ACHN (cell line): ENCODE data around the gene DIP2C.
"Not testable (repeated sequence)": the region's sequence is repeated elsewhere in the genome, so short reads cannot be mapped to it uniquely, and the experiment has no call there.

Experiments
- DNase-seq: peaks from one replicate; pipeline ENCODE4 v3.0.0-alpha.2; 2015
- in situ Hi-C: cut with HindIII; loops from 2 replicates; pipeline ENCODE4 v1.10.0; 2017; ENCODE audit warnings: low sequenced_read_pairs, low pct_ligation_motif_present, low pct_unique_long_range_greater_than_20kb

Gene DIP2C

DNA sequence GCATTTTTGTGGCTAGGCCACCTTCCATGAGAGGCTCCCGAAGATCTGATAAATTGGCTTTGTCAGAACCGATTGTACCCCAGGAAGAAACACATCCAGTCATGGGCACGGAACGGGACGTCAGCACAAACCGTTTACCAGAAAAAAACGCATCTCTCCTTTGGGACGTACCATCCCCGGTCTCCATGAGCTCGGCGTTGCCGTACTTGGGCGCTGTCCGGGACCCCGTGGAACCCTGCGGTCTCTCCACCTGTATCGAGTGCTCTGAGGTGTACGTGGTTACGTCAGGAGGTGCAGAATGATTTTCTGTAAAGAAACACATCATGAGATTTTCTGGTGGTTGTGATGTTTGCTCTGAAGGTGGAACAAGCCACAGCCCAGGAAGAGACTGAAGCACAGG, 270.6 kb downstream of the DIP2C start:
- no peak for DNase-seq
- in situ Hi-C loops, result no loop called here

DNA sequence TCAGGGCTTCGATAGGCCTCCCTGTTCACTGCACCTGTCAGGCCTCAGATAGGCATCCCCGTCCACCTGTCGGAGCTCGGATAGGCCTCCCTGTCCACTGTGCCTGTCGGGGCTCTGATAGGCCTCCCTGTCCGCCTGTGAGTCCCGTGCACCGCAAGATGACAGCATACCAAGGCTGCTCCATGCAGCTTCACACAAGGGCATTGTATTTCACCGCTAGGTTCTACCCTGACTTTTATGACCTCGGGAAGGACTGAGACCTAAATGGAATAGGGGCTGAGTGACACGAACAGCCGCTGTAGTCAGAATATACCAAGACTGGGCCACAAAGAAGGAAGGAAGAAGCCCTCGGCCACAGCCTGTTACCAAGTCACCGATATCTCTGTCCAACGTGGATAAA, 271.2 kb downstream of the DIP2C start:
- DNase-seq, result no peak
- in situ Hi-C loops, result no loop called here

DNA sequence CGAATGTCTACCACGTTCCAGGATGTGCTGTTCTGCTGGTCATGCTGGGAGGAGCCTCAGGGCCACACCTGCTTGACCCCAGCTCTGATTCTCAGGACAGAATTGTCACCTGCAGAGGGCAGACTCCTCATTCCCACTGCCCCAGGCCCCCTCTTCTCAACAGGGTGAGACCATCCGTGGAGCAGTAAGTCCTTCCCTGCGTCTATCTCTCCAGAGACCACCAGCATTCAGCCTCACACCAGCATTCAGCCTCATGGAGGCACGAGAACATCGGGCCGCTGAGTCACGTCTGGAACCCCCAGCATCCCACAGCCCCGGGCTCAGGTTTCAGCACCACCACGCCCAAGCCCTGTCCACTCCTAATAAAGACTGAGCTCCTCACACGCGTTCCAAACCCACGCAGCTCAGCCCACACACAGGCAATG, 273.4 kb downstream of the DIP2C start:
- DNase-seq, result peak; percentile 9

DNA sequence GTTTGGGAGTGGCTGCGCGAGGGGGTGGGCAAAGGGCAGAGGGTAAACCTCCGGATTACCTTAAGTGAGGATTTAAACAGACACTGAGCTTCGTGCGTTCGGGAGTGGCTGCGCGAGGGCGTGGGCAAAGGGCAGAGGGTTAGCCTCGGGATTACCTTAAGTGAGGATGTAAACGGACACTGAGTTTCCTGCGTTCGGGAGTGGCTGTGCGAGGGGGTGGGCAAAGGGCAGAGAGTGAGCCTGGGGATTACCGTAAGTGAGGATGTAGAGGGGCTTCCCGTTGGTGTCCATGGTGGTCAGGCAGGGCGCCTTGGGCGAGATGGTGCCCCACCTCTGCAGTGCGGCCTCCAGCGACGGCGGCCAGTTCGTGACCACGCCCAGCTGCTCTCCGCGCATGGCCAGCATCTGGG, 275.8 kb downstream of the DIP2C start:
- in situ Hi-C loops, result no loop called here
- no peak for DNase-seq

More for the DNA sequence above, 273.4 kb downstream of the DIP2C start:
- in situ Hi-C loops, result no loop called here

DNA sequence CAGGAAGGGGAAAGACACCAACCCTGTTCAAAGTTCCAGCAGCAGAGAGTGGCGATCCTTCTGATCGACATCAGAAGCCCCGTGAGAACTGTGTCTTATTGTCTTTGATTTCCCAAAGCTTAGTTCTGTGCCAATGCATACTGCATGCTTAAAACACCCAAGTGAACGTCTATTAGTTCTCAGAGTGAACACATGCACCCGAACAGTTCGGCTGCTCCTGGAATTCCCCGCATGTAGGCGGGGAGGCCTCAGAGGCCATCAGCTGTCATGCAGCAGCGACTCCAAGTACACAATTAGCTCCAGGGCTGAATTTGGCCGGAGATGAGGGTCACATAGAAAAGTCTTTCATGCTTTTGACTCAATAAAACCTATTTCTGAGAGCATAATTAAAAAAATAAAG, 277.4 kb downstream of the DIP2C start:
- in situ Hi-C loops, result no loop called here
- DNase-seq, result no peak

DNA sequence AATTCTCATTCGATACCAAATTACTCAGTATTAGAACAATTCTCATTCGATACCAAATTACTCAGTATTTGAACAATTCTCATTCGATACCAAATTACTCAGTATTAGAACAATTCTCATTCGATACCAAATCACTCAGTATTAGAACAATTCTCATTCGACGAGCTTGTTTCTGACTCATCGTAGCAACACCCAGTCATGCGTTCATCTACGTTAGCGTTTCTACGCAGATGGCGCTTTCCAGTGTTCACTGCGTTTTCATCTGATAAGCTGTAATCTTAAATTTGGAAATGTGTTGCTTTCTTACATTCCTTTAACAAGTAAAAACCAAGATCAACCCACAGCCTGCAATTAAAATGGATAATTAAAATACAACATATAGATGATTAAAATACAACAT, 277.9 kb downstream of the DIP2C start:
- in situ Hi-C loops, result no loop called here
- DNase-seq, result no peak

DNA sequence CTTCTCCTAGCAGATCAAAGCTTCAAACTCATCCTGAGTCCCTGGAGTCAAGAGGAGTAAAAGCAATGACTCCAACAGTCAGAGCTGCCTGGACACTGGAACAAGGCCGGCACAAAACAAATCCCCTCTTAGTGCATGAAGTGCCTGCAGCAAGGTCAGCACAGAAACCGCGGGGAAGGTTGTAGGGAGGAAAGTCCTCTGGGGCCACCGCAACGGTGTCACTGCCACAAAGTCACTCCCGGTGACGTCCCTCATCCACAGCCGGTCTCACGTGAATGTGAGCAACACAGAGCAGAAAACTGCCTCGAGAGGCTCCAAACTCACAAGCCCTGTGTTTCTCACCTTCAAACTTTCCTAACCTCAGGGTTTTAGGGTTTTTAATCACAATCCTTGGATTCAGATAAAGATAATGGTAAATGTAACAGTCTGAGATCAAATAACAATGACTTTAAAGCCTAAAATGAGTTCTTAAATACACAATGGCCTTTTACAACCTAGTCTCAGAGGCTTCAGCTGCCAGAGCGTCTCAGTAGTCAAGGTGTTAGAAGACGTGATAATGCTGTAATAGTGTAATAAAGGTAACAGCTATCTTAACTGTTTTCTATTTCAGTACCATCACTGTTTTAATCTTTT, 279.9 kb downstream of the DIP2C start:
- no peak for DNase-seq
- in situ Hi-C loops, result no loop called here

DNA sequence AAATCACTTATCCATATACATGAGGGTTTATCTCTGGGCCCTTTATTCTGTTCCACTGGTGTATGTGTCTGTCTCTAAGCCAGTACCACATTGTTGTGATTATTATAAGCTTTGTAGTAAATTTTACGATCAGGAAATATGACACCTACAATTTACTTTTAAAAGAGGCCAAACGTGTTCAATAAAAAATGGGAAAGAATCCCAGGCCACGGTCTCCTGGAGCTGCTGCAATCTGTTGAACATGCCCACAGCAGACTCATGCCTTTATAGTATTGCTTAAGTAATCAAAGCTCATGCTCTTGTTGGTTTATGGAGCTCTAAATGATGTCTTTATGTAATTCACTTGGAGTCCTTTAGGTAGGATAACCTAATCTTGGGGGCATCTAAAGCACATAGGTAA, 281.2 kb downstream of the DIP2C start:
- no peak for DNase-seq
- in situ Hi-C loops, result no loop called here

DNA sequence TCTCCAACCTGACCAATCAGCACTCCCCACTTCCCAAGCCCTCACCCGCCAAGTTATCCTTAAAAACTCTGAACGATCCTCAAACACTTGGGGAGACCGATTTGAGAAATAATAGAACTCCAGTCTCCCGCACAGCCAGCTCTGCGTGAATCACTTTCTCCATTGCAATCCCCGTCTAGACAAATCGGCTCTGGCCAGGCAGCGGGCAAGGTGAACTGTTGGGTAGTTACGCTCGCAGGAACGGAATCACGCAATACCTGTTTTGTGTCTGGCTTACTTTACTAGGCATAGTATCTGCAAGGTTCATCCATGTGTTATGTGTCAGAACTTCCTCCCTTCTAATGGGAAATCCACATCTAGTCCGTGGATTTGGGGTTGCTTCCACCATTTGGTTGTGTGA, 282.5 kb downstream of the DIP2C start:
- in situ Hi-C loops, result no loop called here
- no peak for DNase-seq

DNA sequence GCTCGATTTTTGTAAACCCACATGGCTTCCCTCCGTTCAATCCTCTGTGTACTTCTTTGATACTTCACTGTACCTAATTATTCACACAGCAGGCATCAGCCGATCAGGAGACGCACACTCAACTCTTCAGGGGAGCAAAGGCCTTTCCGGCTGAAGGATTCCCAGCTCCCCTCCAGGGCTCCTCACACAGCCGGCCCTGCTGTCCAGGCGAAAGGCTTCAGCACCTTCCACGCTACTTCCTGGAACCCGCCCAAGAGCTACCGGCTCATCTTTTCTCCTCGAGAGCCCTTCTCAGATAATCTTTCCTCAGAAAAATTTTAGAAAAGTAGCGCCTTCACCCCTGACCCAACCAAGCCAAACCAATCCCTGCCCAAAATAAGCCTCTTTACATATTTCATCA, 283.8 kb downstream of the DIP2C start:
- in situ Hi-C loops, result no loop called here
- DNase-seq, result no peak

DNA sequence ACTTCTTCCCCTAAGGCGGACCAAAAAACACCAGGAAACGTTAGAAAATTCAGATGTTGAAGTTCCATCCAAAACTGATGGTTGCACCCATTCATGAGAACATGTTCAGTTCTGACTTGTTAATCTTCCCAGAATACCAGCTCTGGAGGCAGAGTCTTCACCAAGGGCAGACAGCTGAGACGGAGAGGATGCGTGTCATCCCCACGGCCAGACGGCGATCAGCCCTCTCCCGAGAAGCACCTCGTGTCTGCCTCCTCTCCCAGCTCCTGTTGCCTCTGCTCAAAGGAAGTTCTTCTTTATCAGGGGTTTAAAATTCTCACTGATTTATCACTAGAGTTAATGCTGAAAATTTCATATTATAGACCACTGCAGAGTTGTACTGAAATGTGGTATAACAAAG, 284.5 kb downstream of the DIP2C start:
- DNase-seq, result no peak
- in situ Hi-C loops, result no loop called here

DNA sequence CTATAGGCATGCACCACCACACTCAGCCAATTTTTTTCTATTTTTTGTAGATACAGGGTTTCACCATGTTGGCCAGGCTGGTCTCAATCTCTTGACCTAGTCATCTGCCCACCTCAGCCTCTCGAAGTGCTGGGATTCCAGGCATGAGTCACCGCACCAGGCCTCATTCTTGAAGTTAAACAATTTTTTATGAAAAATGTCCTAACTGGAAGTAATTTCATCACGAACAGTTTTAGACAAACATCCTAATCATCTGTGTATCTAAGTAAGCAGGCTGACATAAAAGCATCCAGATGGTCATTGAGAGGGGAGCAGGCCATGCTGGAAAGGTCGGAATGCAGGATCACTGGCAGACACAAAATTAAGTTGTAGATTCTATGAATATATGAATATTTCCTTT, 285.1 kb downstream of the DIP2C start:
- no peak for DNase-seq
- in situ Hi-C loops, result no loop called here

DNA sequence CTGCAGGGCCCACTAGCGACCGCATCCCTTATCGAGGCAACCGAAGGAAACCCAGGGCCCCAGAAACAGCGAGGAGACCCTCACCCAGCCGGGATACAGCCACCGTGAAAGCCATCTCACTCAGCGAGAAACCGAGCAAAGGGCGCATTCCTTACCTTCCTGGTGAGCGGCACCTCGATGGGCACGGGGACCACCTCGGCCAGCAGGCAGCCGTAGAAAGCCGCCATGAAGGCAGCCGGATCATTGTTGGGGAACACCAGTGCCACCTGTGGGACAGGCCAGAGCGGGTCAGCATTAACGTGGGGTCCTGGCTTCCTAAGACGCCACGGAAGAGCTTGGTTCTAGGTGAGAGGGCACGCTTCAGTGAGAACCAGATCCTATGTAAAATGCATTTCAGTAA, 290.5 kb downstream of the DIP2C start:
- in situ Hi-C loops, result no loop called here
- DNase-seq, result no peak

DNA sequence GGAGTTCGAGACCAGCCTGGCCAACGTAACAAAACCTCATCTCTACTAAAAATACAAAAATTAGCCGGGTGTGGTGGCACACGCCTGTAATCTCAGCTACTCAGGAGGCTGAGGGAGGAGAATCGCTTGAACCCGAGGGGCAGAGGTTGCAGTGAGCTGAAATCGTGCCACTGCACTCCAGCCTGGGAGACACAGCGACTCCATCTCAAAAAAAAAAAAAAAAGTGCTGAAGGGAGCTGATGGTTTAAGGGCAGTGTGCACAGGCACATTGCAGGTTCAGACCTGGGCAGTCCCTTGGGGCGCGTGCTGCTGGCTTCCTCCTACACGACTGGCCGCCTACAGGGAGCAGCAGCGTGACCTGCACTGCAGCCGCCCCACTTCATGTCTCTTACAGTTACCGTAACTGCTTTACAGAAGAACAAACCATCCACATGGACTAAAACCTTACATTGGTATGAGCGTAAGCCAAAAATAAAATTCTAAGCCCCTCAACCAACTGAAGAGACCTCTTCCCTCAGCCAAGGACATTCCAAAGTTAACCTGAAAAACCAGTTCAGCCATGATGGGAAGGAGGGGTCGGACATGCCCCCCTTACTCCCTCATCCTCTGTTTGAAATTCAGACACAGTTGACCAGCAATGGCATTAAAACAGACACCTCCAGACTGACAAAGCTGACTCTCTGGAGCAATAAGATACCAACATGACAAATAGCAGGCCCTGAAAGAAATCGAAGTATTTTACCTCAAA, 292.0 kb downstream of the DIP2C start:
- DNase-seq, result no peak
- in situ Hi-C loops, result no loop called here

DNA sequence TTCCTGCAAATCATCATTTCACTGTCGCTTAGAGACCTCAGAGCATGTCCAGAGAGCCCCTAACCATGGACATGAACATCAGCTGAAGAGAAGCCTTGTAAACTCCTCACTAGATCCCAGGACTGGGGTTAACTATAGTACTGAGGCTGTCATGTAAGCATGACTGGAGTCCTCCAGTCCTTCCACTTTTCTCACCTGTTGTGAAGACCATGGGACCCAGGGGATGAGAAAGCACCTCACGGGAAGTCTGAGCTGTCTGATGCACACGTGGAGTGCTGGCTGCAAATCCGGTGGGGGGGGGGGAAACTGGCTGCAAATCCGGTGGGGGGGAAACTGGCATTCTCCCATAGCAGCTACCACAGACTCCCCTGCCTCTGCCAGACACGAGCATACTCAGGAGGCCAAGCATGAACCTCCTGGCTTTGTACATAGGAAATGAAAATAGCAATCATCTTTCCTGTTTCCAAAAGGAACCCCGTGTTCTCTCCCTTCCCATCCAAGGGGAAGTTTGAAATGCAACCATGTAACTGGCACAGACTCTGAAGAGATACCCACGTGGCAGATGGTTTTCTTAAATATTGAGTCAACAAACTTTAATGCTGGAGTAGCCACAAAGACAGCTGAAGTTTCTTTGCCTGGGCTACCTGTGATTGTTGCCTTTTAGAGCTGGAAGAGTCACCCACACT, 292.8 kb downstream of the DIP2C start:
- in situ Hi-C loops, result no loop called here
- no peak for DNase-seq

DNA sequence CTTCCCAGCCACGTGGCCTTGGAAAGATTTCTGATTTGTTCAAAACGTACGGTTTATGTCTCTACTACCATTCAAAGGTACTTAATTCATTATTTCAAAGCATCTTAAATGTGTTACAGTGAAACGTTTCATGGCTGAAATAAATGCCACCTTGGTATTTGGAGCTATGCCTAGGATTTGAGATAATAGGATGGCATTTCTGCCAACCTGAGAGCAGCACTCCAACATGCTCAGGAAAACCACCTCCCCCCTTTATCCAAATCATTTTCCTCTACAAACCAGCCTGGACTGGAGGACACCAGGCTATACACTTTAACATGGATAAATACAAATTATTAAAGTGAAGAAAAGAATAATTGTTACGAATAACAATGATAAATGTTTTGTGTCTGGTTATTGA, 293.4 kb downstream of the DIP2C start:
- no peak for DNase-seq
- in situ Hi-C loops, result no loop called here

DNA sequence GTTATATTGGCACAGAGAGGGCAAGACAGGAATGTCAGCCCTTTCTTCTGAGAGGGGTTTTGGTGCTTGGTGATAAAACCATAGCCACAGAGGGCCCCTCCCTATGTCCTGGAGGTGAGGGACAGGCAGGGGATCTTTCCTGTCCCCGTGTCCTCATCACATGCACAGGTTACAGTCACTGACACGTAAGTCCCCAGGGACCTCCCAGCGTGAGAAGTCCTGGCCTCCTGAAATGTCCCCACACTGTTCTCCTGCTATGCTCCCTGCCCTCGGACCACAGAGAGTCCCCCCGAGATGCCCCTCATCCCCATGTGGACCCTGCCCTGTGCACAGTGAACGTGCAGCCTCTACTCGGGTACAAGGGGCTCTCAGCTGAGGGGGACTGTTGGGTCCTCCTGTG, 293.8 kb downstream of the DIP2C start:
- DNase-seq, result no peak
- in situ Hi-C loops, result no loop called here

DNA sequence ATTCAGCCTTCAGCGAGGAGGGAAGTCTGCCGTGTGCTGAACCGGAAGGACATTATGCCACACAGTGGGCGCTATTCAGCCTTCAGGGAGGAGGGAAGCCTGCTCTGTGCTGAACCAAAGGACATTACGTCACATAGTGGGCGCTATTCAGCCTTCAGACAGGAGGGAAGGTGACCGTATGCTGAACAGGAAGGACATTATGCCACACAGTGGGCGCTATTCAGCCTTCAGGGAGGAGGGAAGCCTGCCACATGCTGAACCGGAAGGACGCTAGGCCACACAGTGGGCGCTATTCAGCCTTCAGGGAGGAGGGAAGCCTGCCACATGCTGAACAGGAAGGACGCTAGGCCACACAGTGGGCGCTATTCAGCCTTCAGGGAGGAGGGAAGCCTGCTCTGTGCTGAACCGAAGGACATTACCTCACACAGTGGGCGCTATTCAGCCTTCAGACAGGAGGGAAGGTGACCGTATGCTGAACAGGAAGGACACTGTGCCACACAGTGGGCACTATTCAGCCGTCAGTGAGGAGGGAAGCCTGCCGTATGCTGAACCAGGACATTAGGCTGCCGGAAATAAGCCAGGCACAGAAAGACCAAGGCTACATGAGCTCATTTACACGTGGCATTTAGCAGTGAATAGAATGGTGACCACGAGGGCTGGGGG, 294.9 kb downstream of the DIP2C start:
- DNase-seq, in situ Hi-C loops: not testable (repeated sequence)

DNA sequence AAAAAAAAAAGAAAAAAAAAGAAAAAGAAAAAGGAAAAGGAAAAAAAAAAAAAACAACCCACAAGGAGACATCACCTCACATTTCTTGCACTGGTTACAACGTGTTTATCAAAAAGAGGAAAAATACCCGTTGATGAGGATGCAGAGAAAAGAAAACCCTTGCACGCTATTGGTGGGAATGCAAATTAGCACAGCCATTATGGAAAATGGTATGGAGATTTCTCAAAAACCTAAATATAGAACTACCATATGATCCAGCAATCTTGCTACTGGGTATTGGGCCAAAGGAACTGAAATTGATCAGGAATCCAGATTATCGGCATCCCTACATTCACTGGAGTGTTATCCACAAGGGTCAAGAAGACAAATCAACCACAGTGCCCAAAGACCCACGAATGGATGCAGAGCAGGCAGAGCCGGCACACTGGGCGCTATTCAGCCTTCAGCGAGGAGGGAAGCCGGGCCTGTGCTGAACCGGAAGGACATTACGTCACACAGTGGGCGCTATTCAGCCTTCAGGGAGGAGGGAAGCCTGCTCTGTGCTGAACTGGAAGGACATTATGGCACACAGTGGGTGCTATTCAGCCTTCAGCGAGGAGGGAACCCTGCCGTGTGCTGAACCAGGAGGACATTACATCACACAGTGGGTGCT, 295.6 kb downstream of the DIP2C start:
- in situ Hi-C loops, result no loop called here
- no peak for DNase-seq
